GM23338 (cell line): ENCODE results near the gene SP2. TPM values are rescaled to one million over a fixed set of nuclear protein-coding genes. Genes with fewer than 3 reads are reported as not detected.

Experiments used
- ATAC-seq: fragments of 200-7000 bp; cut with Tn5 transposase; 3 replicates; pipeline ENCODE4 v1.9.1; 2020
- DNase-seq: peaks from one replicate; pipeline ENCODE4 v3.0.0-alpha.2; 2015; ENCODE audit warnings: low spot score
- H2AFZ ChIP-seq: fragments of 200-600 bp; sonication (generic); 2 replicates; pipeline ENCODE4 v1.8.0; 2016; ENCODE audit warnings: antibody characterized with exemption, mild to moderate bottlenecking, moderate library complexity
- H3F3A ChIP-seq: fragments of 200-600 bp; sonication (generic); replicated peaks from 2 replicates; pipeline ENCODE4 v1.8.0; 2017; ENCODE audit warnings: antibody characterized with exemption, mixed run types, low read depth
- H3K27ac ChIP-seq: fragments of 200-600 bp; sonication (generic); 2 replicates; pipeline ENCODE4 v1.6.1; 2016; ENCODE audit warnings: low read depth
- H3K27me3 ChIP-seq: fragments of 200-600 bp; sonication (generic); 2 replicates; pipeline ENCODE4 v1.8.0; 2016; ENCODE audit warnings: mild to moderate bottlenecking, mixed run types, moderate library complexity; ENCODE audit not compliant: insufficient read depth
- H3K36me3 ChIP-seq: fragments of 200-600 bp; sonication (generic); 2 replicates; pipeline ENCODE4 v1.8.0; 2016; ENCODE audit warnings: mild to moderate bottlenecking; ENCODE audit not compliant: insufficient read depth
- H3K4me1 ChIP-seq: fragments of 200-600 bp; sonication (generic); 2 replicates; pipeline ENCODE4 v1.8.0; 2016; ENCODE audit warnings: mild to moderate bottlenecking, moderate library complexity; ENCODE audit not compliant: insufficient read depth
- H3K4me2 ChIP-seq: fragments of 200-600 bp; sonication (generic); 2 replicates; pipeline ENCODE4 v1.7.1; 2017; ENCODE audit warnings: mixed run types
- H3K4me3 ChIP-seq: fragments of 200-600 bp; sonication (generic); 2 replicates; pipeline ENCODE4 v1.6.1; 2016; ENCODE audit warnings: mixed run types
- H3K79me2 ChIP-seq: fragments of 200-600 bp; sonication (generic); replicated peaks from 2 replicates; pipeline ENCODE4 v1.8.0; 2017; ENCODE audit warnings: mild to moderate bottlenecking; ENCODE audit not compliant: insufficient read depth
- H3K9me2 ChIP-seq: fragments of 200-600 bp; sonication (generic); 2 replicates; pipeline ENCODE4 v1.8.0; 2017; ENCODE audit not compliant: insufficient read depth
- H4K20me1 ChIP-seq: fragments of 200-600 bp; sonication (generic); replicated peaks from 2 replicates; pipeline ENCODE4 v1.8.0; 2017; ENCODE audit warnings: mild to moderate bottlenecking; ENCODE audit not compliant: insufficient read depth
- H3K27ac Mint-ChIP-seq: 2 replicates; pipeline ENCODE4 v1.8.0; 2020; ENCODE audit warnings: inconsistent platforms, mild to moderate bottlenecking, moderate library complexity, mixed read lengths
- H3K27me3 Mint-ChIP-seq: 3 replicates; pipeline ENCODE4 v1.8.0; 2022; ENCODE audit warnings: low read depth, mild to moderate bottlenecking, moderate library complexity, mixed read lengths, inconsistent platforms; ENCODE audit not compliant: insufficient read depth, poor library complexity
- H3K36me3 Mint-ChIP-seq: 3 replicates; pipeline ENCODE4 v1.8.0; 2021; ENCODE audit warnings: low read depth, mild to moderate bottlenecking, inconsistent platforms, moderate library complexity, mixed read lengths
- H3K4me1 Mint-ChIP-seq: 3 replicates; pipeline ENCODE4 v1.8.0; 2020; ENCODE audit warnings: mild to moderate bottlenecking, inconsistent platforms, mixed read lengths
- H3K4me3 Mint-ChIP-seq: 3 replicates; pipeline ENCODE4 v1.8.0; 2021; ENCODE audit warnings: moderate library complexity, mild to moderate bottlenecking, inconsistent platforms, mixed read lengths
- H3K9me3 Mint-ChIP-seq: 3 replicates; pipeline ENCODE4 v1.8.0; 2020; ENCODE audit warnings: moderate library complexity, mild to moderate bottlenecking, inconsistent platforms, mixed read lengths
- CREB1 ChIP-seq: fragments of 250-450 bp; sonication (Bioruptor Pico); IDR thresholded peaks from 2 replicates; pipeline ENCODE4 v1.5.0; 2020; ENCODE audit warnings: low read depth, mild to moderate bottlenecking, moderate library complexity
- ETS1 ChIP-seq: IDR thresholded peaks from 2 replicates; pipeline ENCODE4 v1.6.1; 2016; ENCODE audit warnings: antibody characterized with exemption
- EZH2 ChIP-seq: fragments of 200-600 bp; sonication (generic); IDR thresholded peaks from one replicate; pipeline ENCODE4 v1.8.0; 2017; ENCODE audit warnings: antibody characterized with exemption, mild to moderate bottlenecking, low read depth; ENCODE audit not compliant: unreplicated experiment
- EZH2phosphoT487 ChIP-seq: fragments of 200-600 bp; sonication (generic); IDR thresholded peaks from one replicate; pipeline ENCODE4 v1.8.1; 2018; ENCODE audit warnings: antibody characterized with exemption; ENCODE audit not compliant: unreplicated experiment
- JUNB ChIP-seq: IDR thresholded peaks from one replicate; pipeline ENCODE4 v1.6.1; 2016; ENCODE audit warnings: antibody characterized with exemption; ENCODE audit not compliant: unreplicated experiment
- NANOG ChIP-seq: IDR thresholded peaks from 2 replicates; pipeline ENCODE4 v1.6.1; 2016; ENCODE audit warnings: antibody characterized with exemption, borderline replicate concordance
- STAT1 ChIP-seq: IDR thresholded peaks from one replicate; pipeline ENCODE4 v1.6.1; 2016; ENCODE audit warnings: antibody characterized with exemption; ENCODE audit not compliant: unreplicated experiment
- ZNF114 ChIP-seq: fragments of 250-450 bp; sonication (Bioruptor Pico); IDR thresholded peaks from 2 replicates; pipeline ENCODE4 v1.5.0; 2020; ENCODE audit warnings: mild to moderate bottlenecking, moderate library complexity
- ZNF331 ChIP-seq: fragments of 250-450 bp; sonication (Bioruptor Pico); IDR thresholded peaks from 2 replicates; pipeline ENCODE4 v1.5.0; 2020; ENCODE audit warnings: low read depth, mild to moderate bottlenecking, moderate library complexity
- polyA plus RNA-seq: library from polyadenylated mRNA; unstranded; fragments of >200 nt; fragmentation: Nextera tagmentation; extraction: Ambion mirVana; gene quantifications from 2 replicates; pipeline ENCODE4 v1.2.1, GENCODE V29; 2016
- total RNA-seq: library from RNA; depleted of rRNA; stranded (reverse); fragments of >200 nt; shearing (Covaris generic); gene quantifications from 2 replicates; pipeline ENCODE4 v1.2.3, GENCODE V29; 2014
- TF ChIP-seq, protein P1 (sequence below), 2 experiments: fragments of 200-600 bp in 1 of 2; sonication (generic) in 1 of 2; conservative IDR thresholded peaks; 2 replicates each; pipeline versions ENCODE4 v1.5.1 to v1.6.1; 2016 to 2017; ENCODE audit warnings: antibody characterized with exemption in 2 of 2, low read depth in 2 of 2, mild to moderate bottlenecking in 2 of 2, moderate library complexity in 1 of 2
- TF ChIP-seq, protein P2 (sequence below): IDR thresholded peaks from one replicate; pipeline ENCODE4 v1.6.1; 2018; ENCODE audit warnings: antibody characterized with exemption; ENCODE audit not compliant: unreplicated experiment

The SP2 gene
- total and polyA plus RNA-seq, 2 experiments from 2014 or later: 6.0 to 12.9 TPM

DNA sequence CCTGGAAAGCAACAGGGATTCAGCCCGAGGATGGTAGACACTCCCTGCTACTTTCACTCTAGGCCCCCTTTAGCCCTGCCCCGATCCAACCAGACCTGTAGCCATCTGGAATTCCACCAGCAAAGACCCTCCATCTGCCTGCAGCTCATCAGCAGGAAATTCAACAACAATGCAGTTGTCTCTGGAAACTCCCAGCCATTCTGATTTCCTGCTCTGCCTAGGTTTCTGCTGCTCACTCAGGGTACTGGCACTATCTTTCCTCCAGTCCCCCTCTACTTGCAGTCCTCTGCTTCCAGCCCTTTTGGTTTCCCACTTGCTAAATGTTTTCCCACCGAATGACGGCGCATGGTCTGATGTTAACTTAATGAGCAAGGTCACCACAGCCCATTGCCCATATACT is 42.4 kb upstream of the SP2 start (continued):
- TF ChIP-seq, protein P1, sequence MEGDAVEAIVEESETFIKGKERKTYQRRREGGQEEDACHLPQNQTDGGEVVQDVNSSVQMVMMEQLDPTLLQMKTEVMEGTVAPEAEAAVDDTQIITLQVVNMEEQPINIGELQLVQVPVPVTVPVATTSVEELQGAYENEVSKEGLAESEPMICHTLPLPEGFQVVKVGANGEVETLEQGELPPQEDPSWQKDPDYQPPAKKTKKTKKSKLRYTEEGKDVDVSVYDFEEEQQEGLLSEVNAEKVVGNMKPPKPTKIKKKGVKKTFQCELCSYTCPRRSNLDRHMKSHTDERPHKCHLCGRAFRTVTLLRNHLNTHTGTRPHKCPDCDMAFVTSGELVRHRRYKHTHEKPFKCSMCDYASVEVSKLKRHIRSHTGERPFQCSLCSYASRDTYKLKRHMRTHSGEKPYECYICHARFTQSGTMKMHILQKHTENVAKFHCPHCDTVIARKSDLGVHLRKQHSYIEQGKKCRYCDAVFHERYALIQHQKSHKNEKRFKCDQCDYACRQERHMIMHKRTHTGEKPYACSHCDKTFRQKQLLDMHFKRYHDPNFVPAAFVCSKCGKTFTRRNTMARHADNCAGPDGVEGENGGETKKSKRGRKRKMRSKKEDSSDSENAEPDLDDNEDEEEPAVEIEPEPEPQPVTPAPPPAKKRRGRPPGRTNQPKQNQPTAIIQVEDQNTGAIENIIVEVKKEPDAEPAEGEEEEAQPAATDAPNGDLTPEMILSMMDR (conservative IDR thresholded peaks at IDR 0.05; ENCODE audit: low read depth in 2 of 2): no peak
- TF ChIP-seq STAT1 (no peak), ETS1 (no peak), JUNB (no peak), ZNF331 (CRISPR knock-in tag) (no peak), NANOG (no peak)
- TF ChIP-seq, protein P2, sequence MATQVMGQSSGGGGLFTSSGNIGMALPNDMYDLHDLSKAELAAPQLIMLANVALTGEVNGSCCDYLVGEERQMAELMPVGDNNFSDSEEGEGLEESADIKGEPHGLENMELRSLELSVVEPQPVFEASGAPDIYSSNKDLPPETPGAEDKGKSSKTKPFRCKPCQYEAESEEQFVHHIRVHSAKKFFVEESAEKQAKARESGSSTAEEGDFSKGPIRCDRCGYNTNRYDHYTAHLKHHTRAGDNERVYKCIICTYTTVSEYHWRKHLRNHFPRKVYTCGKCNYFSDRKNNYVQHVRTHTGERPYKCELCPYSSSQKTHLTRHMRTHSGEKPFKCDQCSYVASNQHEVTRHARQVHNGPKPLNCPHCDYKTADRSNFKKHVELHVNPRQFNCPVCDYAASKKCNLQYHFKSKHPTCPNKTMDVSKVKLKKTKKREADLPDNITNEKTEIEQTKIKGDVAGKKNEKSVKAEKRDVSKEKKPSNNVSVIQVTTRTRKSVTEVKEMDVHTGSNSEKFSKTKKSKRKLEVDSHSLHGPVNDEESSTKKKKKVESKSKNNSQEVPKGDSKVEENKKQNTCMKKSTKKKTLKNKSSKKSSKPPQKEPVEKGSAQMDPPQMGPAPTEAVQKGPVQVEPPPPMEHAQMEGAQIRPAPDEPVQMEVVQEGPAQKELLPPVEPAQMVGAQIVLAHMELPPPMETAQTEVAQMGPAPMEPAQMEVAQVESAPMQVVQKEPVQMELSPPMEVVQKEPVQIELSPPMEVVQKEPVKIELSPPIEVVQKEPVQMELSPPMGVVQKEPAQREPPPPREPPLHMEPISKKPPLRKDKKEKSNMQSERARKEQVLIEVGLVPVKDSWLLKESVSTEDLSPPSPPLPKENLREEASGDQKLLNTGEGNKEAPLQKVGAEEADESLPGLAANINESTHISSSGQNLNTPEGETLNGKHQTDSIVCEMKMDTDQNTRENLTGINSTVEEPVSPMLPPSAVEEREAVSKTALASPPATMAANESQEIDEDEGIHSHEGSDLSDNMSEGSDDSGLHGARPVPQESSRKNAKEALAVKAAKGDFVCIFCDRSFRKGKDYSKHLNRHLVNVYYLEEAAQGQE: no peak

GRCh38 chr17:47855737-47856136 is 40.3 kb upstream of the SP2 start:
- Histone ChIP-seq H3K9me2 (peaks cover 4% of the 10 kb centered on the region; the same call in 1 of the 2 replicates), H3K36me3 (no peaks in the 10 kb centered on the region), H3K27ac (no peak overlapping the region), H3K27me3 (peaks cover 79% of the 10 kb centered on the region), H4K20me1 (no peaks in the 10 kb centered on the region; the same call in 1 of the 2 replicates), H3K4me1 (peaks cover 29% of the 10 kb centered on the region), H2AFZ (no peak overlapping the region), H3K79me2 (no peaks in the 10 kb centered on the region), H3K4me3 (no peak overlapping the region), H3K4me2 (peak overlapping the region; percentile 43; the same call in 1 of the 2 replicates), H3F3A (peaks cover 13% of the 10 kb centered on the region; the same call in 1 of the 2 replicates)
- peaks cover 48% of the 10 kb centered on the region for H3K4me1 Mint-ChIP-seq
- peaks cover 58% of the 10 kb centered on the region for H3K27me3 Mint-ChIP-seq
- DNase-seq (peak; percentile 8), ATAC-seq (no peak)
- H3K36me3 Mint-ChIP-seq: no peaks in the 10 kb centered on the region
- no peak overlapping the region for H3K27ac Mint-ChIP-seq
- no peaks in the 10 kb centered on the region for H3K9me3 Mint-ChIP-seq
- no peak overlapping the region for H3K4me3 Mint-ChIP-seq
- TF ChIP-seq NANOG (no peak), EZH2 (no peak), CREB1 (CRISPR knock-in tag) (no peak), ZNF331 (CRISPR knock-in tag) (no peak), EZH2phosphoT487 (no peak), ETS1 (no peak), ZNF114 (CRISPR knock-in tag) (no peak)
- TF ChIP-seq, protein P1 (conservative IDR thresholded peaks at IDR 0.05; ENCODE audit: low read depth in 2 of 2): no peak
- TF ChIP-seq, protein P2: no peak
